GM23338 (cell line): ENCODE measurements around the gene NFAT5.

Experiments used
- EZH2 ChIP-seq: fragments of 200-600 bp; sonication (generic); IDR thresholded peaks from one replicate; pipeline ENCODE4 v1.8.0; 2017; ENCODE audit warnings: antibody characterized with exemption, mild to moderate bottlenecking, low read depth; ENCODE audit not compliant: unreplicated experiment
- EZH2phosphoT487 ChIP-seq: fragments of 200-600 bp; sonication (generic); IDR thresholded peaks from one replicate; pipeline ENCODE4 v1.8.1; 2018; ENCODE audit warnings: antibody characterized with exemption; ENCODE audit not compliant: unreplicated experiment
- POLR2AphosphoS5 ChIP-seq: IDR thresholded peaks from 2 replicates; pipeline ENCODE4 v1.6.1; 2016; ENCODE audit warnings: antibody characterized with exemption, low read depth
- STAT1 ChIP-seq: IDR thresholded peaks from one replicate; pipeline ENCODE4 v1.6.1; 2016; ENCODE audit warnings: antibody characterized with exemption; ENCODE audit not compliant: unreplicated experiment
- ZNF114 ChIP-seq: fragments of 250-450 bp; sonication (Bioruptor Pico); IDR thresholded peaks from 2 replicates; pipeline ENCODE4 v1.5.0; 2020; ENCODE audit warnings: mild to moderate bottlenecking, moderate library complexity
- TF ChIP-seq, protein P1 (sequence below), 2 experiments: fragments of 200-600 bp in 1 of 2; sonication (generic) in 1 of 2; conservative IDR thresholded peaks; 2 replicates each; pipeline versions ENCODE4 v1.5.1 to v1.6.1; 2016 to 2017; ENCODE audit warnings: antibody characterized with exemption in 2 of 2, low read depth in 2 of 2, mild to moderate bottlenecking in 2 of 2, moderate library complexity in 1 of 2
- TF ChIP-seq, protein P2 (sequence below): IDR thresholded peaks from one replicate; pipeline ENCODE4 v1.6.1; 2018; ENCODE audit warnings: antibody characterized with exemption; ENCODE audit not compliant: unreplicated experiment
- TF ChIP-seq, protein P3 (sequence below): IDR thresholded peaks from 2 replicates; pipeline ENCODE4 v1.6.1; 2016; ENCODE audit warnings: antibody characterized with exemption

DNA sequence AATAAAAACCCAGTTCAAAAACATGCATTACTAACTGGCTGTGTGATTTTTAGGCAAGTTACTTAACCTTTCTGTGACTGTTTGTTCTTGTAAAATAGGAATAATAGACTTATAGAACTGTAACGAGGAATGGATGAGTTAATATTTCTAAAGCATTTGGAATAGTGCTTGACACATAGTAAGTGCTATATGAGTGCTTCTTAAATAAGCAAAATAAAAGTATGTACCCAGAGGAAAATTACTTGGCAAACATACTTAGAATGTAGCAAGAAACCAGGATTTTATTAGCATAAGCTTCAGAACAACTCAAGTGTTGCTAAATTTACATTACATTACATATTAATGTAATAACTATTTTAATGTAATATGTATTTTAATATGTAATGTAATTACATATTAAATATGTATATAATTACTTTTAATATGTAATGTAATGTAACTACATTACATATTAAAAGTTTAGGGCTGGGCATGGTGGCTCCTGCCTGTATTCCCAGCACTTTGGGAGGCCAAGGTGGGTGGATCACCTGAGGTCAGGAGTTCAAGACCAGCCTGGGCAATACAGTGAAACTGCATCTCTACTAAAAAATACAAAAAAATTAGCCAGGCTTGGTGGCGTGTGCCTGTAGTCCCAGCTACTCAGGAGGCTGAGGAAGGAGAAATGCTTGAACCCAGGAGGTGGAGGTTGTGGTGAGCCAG, 14.2 kb downstream of the NFAT5 start:
- TF ChIP-seq POLR2AphosphoS5 (no peak), EZH2phosphoT487 (no peak), EZH2 (no peak), ZNF114 (CRISPR knock-in tag) (no peak), STAT1 (no peak)
- TF ChIP-seq, protein P1, sequence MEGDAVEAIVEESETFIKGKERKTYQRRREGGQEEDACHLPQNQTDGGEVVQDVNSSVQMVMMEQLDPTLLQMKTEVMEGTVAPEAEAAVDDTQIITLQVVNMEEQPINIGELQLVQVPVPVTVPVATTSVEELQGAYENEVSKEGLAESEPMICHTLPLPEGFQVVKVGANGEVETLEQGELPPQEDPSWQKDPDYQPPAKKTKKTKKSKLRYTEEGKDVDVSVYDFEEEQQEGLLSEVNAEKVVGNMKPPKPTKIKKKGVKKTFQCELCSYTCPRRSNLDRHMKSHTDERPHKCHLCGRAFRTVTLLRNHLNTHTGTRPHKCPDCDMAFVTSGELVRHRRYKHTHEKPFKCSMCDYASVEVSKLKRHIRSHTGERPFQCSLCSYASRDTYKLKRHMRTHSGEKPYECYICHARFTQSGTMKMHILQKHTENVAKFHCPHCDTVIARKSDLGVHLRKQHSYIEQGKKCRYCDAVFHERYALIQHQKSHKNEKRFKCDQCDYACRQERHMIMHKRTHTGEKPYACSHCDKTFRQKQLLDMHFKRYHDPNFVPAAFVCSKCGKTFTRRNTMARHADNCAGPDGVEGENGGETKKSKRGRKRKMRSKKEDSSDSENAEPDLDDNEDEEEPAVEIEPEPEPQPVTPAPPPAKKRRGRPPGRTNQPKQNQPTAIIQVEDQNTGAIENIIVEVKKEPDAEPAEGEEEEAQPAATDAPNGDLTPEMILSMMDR (conservative IDR thresholded peaks at IDR 0.05; ENCODE audit: low read depth in 2 of 2), result no peak
- TF ChIP-seq, protein P2, sequence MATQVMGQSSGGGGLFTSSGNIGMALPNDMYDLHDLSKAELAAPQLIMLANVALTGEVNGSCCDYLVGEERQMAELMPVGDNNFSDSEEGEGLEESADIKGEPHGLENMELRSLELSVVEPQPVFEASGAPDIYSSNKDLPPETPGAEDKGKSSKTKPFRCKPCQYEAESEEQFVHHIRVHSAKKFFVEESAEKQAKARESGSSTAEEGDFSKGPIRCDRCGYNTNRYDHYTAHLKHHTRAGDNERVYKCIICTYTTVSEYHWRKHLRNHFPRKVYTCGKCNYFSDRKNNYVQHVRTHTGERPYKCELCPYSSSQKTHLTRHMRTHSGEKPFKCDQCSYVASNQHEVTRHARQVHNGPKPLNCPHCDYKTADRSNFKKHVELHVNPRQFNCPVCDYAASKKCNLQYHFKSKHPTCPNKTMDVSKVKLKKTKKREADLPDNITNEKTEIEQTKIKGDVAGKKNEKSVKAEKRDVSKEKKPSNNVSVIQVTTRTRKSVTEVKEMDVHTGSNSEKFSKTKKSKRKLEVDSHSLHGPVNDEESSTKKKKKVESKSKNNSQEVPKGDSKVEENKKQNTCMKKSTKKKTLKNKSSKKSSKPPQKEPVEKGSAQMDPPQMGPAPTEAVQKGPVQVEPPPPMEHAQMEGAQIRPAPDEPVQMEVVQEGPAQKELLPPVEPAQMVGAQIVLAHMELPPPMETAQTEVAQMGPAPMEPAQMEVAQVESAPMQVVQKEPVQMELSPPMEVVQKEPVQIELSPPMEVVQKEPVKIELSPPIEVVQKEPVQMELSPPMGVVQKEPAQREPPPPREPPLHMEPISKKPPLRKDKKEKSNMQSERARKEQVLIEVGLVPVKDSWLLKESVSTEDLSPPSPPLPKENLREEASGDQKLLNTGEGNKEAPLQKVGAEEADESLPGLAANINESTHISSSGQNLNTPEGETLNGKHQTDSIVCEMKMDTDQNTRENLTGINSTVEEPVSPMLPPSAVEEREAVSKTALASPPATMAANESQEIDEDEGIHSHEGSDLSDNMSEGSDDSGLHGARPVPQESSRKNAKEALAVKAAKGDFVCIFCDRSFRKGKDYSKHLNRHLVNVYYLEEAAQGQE, result no peak
- TF ChIP-seq, protein P3, sequence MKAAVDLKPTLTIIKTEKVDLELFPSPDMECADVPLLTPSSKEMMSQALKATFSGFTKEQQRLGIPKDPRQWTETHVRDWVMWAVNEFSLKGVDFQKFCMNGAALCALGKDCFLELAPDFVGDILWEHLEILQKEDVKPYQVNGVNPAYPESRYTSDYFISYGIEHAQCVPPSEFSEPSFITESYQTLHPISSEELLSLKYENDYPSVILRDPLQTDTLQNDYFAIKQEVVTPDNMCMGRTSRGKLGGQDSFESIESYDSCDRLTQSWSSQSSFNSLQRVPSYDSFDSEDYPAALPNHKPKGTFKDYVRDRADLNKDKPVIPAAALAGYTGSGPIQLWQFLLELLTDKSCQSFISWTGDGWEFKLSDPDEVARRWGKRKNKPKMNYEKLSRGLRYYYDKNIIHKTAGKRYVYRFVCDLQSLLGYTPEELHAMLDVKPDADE, result no peak
